ENCODE data around the gene PRR33.

- TF ChIP-seq CTCF (IDR thresholded peaks at IDR 0.05), result no peak
- TF ChIP-seq POLR2AphosphoS5 (IDR thresholded peaks at IDR 0.05; ENCODE audit: low read depth, low read length), result no peak
- no peak for TF ChIP-seq REST (IDR thresholded peaks at IDR 0.05; ENCODE audit: insufficient read depth in 1 of 2, low read depth in 2 of 2, low read length in 1 of 2)
- no peak for TF ChIP-seq SIN3A (IDR thresholded peaks at IDR 0.05; ENCODE audit: borderline replicate concordance, insufficient read depth, low read depth, low read length)
- no peak for TF ChIP-seq TCF7L2 (IDR thresholded peaks at IDR 0.05; ENCODE audit: low read depth, low read length)
These were observed 43.7 kb upstream of the PRR33 start for GRCh38 chr11:1935156-1936071.

Measured in Panc1 (cell line).